Central memory CD8-positive, alpha-beta T cell (primary cell): ENCODE measurements around the gene TSHZ2.

Experiments used
- ATAC-seq: fragments of 150-1000 bp; cut with Tn5 transposase; replicated peaks from 2 replicates; pipeline ENCODE4 v1.10.0; 2022; ENCODE audit warnings: mild to moderate bottlenecking, moderate FRiP score, moderate number of reproducible peaks; ENCODE audit not compliant: poor library complexity, severe bottlenecking; ENCODE audit errors: extremely low read depth
- DNase-seq, 2 donors: peaks; one replicate each; pipeline ENCODE4 v3.0.0; 2021; ENCODE audit warnings: low spot score in 2 of 2
- H3K27ac Mint-ChIP-seq: one replicate; pipeline ENCODE4 v1.8.0; 2022; ENCODE audit warnings: low read depth, mild to moderate bottlenecking, moderate library complexity, mixed read lengths
- H3K27me3 Mint-ChIP-seq: one replicate; pipeline ENCODE4 v1.8.0; 2022; ENCODE audit warnings: mixed read lengths
- H3K36me3 Mint-ChIP-seq: one replicate; pipeline ENCODE4 v1.8.0; 2022; ENCODE audit warnings: mild to moderate bottlenecking, moderate library complexity, mixed read lengths; ENCODE audit not compliant: insufficient read depth
- H3K4me1 Mint-ChIP-seq: one replicate; pipeline ENCODE4 v1.8.0; 2022; ENCODE audit warnings: mixed read lengths
- H3K4me3 Mint-ChIP-seq: one replicate; pipeline ENCODE4 v1.8.0; 2022; ENCODE audit warnings: mild to moderate bottlenecking, moderate library complexity, mixed read lengths
- H3K9me3 Mint-ChIP-seq: one replicate; pipeline ENCODE4 v1.8.0; 2022; ENCODE audit warnings: mixed read lengths

TSHZ2 gene

DNA sequence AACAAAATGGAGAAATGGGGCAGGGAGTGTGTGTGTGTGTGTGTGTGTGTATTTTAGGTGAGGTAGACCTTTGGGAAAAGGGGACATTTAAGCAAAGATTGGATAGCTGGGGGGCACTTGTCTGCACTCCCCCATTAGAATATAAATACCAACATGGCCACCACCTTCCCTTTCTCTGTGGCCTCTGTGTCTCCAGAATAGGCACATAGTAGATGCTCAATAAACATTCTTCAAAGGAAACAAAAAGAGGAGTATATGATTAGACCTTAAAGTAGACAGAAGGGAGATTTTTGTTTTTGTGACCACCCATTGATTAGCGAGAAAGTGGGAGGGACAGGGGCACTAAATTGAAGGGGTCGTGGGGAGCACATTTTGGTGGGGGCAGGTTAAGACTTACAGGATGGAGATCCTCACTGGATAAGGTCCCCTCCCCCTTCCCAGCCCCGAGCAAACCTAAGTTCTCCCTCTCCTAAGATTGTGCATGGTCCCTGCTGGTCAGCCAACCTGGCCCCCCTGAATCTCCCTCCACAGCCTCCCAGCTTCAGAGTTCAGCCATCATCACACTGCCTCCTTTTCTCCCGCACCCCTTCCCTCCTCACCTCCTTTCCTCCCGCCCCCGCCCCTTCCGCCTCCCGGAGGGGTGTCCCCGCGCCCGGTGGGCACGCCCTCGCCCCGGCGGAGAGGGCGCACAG, 514 bp upstream of the TSHZ2 start:
- no peaks in the 10 kb centered on the region for H3K9me3 Mint-ChIP-seq
- peak overlapping the region; percentile 7 for H3K27ac Mint-ChIP-seq
- H3K4me3 Mint-ChIP-seq, result peak overlapping the region; percentile 63
- peaks cover 12% of the 10 kb centered on the region for H3K4me1 Mint-ChIP-seq
- H3K36me3 Mint-ChIP-seq, result peaks cover 2% of the 10 kb centered on the region
- H3K27me3 Mint-ChIP-seq, result peaks cover 87% of the 10 kb centered on the region
- no peak for DNase-seq
- no peak for ATAC-seq

DNA sequence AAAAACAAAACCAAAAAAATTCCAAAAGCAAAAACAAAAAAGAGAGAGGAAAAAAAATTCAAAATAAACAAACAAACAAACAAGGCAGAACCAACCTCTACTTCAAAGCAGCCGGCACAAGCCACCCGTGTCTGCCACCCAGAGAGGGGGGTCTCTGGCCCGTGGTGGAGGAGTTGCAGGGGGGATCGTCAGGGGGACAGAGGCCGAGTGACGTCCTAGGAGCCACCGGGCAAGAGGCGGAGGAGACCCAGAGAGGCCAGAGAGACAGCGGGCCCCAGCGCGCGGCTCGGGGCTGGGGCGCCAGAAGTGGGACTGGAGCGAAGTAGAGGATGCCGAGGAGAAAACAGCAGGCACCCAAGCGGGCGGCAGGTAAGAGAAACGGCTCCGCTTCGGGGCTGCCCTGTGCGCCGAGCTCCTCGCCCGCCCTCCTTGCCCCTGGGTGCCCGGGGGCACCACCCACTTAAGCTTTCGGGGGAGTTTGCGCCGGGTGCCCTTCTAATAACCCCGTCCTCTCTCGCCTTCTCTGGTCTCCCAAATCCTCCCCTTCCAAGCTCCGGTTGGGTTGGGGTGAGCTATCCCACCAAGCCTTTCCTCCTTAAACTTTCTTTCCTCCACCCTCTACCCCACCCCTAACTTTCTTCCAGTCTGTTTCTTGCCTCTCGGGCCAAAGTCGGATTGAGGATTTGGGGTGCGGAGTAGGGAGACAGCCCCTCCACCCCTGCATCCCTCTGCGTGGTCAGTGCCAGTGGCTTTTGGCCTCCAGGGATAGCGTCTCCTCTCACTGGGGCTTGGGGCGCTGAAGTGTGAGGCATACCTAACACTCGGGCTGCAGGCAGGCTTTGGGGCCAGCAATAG, 1.0 kb downstream of the TSHZ2 start:
- peak overlapping the region; percentile 63 for H3K4me3 Mint-ChIP-seq
- H3K36me3 Mint-ChIP-seq, result peaks cover 2% of the 10 kb centered on the region
- peak overlapping the region; percentile 7 for H3K27ac Mint-ChIP-seq
- H3K4me1 Mint-ChIP-seq, result peaks cover 12% of the 10 kb centered on the region
- ATAC-seq, result no peak
- no peak for DNase-seq
- H3K27me3 Mint-ChIP-seq, result peaks cover 96% of the 10 kb centered on the region
- H3K9me3 Mint-ChIP-seq, result no peaks in the 10 kb centered on the region

DNA sequence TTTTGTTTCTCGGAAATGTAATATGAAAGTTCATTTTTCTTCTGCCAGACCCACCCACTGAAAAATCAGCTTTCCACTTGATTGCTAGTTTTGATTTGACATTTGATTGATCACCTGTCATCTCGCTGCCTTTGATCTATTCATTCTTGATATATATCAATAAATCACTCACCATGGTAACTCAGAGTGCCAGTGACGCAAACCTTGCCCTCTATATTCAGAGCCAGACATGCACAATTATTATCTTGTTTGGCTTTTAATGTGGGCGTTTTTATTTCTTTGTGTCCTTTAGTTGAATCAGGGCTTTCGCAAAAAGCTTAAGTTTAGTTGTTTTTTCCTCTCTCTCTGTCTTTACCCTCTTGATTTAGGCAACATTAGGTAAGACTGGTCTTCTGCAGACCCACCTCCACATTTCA, 2.0 kb downstream of the TSHZ2 start:
- Mint-ChIP-seq H3K27ac (no peak overlapping the region), H3K4me1 (peaks cover 12% of the 10 kb centered on the region), H3K36me3 (peaks cover 2% of the 10 kb centered on the region), H3K27me3 (peaks cover 93% of the 10 kb centered on the region), H3K4me3 (peak overlapping the region; percentile 22), H3K9me3 (no peaks in the 10 kb centered on the region)
- DNase-seq (no peak), ATAC-seq (peak; percentile 34)

- Mint-ChIP-seq H3K4me1 (peaks cover 12% of the 10 kb centered on the region), H3K27me3 (peaks cover 93% of the 10 kb centered on the region), H3K9me3 (no peaks in the 10 kb centered on the region), H3K36me3 (peaks cover 2% of the 10 kb centered on the region), H3K27ac (no peak overlapping the region), H3K4me3 (no peak overlapping the region)
- ATAC-seq (no peak), DNase-seq (no peak)
These were observed 3.0 kb downstream of the TSHZ2 start for GRCh38 chr20:52975029-52975732.

- Mint-ChIP-seq H3K9me3 (no peaks in the 10 kb centered on the region), H3K27me3 (peaks cover 93% of the 10 kb centered on the region), H3K4me1 (peaks cover 12% of the 10 kb centered on the region), H3K4me3 (no peak overlapping the region), H3K27ac (no peak overlapping the region), H3K36me3 (peaks cover 2% of the 10 kb centered on the region)
- ATAC-seq (no peak), DNase-seq (no peak)
These were observed 3.8 kb downstream of the TSHZ2 start for GRCh38 chr20:52975803-52976531.

GRCh38 chr20:52978851-52979250, 6.7 kb downstream of the TSHZ2 start:
- Mint-ChIP-seq H3K27ac (no peak overlapping the region), H3K4me1 (peaks cover under 1% of the 10 kb centered on the region), H3K9me3 (no peaks in the 10 kb centered on the region), H3K27me3 (peaks cover 90% of the 10 kb centered on the region), H3K36me3 (no peaks in the 10 kb centered on the region), H3K4me3 (no peak overlapping the region)
- ATAC-seq, result no peak
- DNase-seq, result no peak

DNA sequence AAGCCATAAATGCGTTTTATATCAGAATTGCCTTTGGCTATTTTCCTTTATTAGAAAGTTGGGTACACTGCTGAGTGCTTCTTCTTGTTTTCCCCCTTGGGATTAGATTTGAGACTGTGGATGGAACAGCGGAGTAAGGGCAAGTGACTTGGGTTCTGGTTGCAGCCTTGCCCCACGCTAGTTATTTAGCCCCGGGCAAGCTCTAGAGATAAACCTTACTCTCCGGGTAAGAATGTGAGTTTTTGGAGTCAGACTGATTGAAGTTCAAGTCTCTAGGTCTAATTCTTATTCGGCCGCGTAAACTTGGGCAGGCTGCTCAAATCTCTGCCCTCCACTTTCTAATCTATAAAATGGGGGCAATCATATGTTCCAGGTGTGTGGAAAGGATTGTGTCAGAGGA, 8.9 kb downstream of the TSHZ2 start:
- peaks cover 78% of the 10 kb centered on the region for H3K27me3 Mint-ChIP-seq
- H3K4me3 Mint-ChIP-seq, result no peak overlapping the region
- ATAC-seq (no peak), DNase-seq (no peak)
- no peaks in the 10 kb centered on the region for H3K36me3 Mint-ChIP-seq
- no peaks in the 10 kb centered on the region for H3K9me3 Mint-ChIP-seq
- H3K27ac Mint-ChIP-seq, result no peak overlapping the region
- peaks cover 6% of the 10 kb centered on the region for H3K4me1 Mint-ChIP-seq

GRCh38 chr20:52983726-52984450, 11.7 kb downstream of the TSHZ2 start:
- no peak for ATAC-seq
- Mint-ChIP-seq H3K27me3 (peaks cover 73% of the 10 kb centered on the region), H3K4me1 (peaks cover 6% of the 10 kb centered on the region), H3K27ac (no peak overlapping the region), H3K9me3 (no peaks in the 10 kb centered on the region), H3K4me3 (peak overlapping the region; percentile 11), H3K36me3 (peaks cover 2% of the 10 kb centered on the region)
- no peak for DNase-seq

- Mint-ChIP-seq H3K4me3 (peak overlapping the region; percentile 11), H3K27me3 (peaks cover 68% of the 10 kb centered on the region), H3K27ac (no peak overlapping the region), H3K9me3 (no peaks in the 10 kb centered on the region), H3K36me3 (peaks cover 2% of the 10 kb centered on the region), H3K4me1 (peaks cover 6% of the 10 kb centered on the region)
- ATAC-seq (no peak), DNase-seq (no peak)
These were observed 12.3 kb downstream of the TSHZ2 start for GRCh38 chr20:52984451-52984810.

DNA sequence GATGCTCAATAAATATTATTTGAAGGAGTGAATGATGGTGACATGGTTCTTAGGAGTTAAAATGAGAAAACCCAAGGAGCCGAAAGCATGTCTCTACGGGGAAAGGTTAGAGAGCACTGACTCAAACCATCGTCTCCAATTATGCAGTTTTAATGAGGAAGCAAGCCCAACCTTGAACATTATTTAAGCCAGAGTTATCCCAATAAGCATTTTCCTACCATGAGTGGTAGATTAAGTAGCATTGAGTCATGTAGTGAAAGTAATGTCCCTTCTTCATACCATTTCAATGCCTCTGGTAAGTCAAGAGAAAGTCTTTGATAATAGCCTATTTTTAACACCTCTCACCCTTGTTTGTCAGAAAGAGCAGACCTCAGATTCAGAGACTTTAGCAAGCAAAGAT, 13.5 kb downstream of the TSHZ2 start:
- Mint-ChIP-seq H3K27me3 (peaks cover 56% of the 10 kb centered on the region), H3K9me3 (no peaks in the 10 kb centered on the region), H3K27ac (no peak overlapping the region), H3K4me3 (no peak overlapping the region), H3K36me3 (peaks cover 2% of the 10 kb centered on the region), H3K4me1 (peaks cover 6% of the 10 kb centered on the region)
- DNase-seq, result no peak
- no peak for ATAC-seq

- Mint-ChIP-seq H3K27ac (no peak overlapping the region), H3K36me3 (peaks cover 2% of the 10 kb centered on the region), H3K4me1 (peaks cover 6% of the 10 kb centered on the region), H3K9me3 (no peaks in the 10 kb centered on the region), H3K4me3 (no peak overlapping the region), H3K27me3 (peaks cover 41% of the 10 kb centered on the region)
- no peak for DNase-seq
- ATAC-seq, result no peak
These were observed 15.1 kb downstream of the TSHZ2 start for GRCh38 chr20:52987295-52987694.

DNA sequence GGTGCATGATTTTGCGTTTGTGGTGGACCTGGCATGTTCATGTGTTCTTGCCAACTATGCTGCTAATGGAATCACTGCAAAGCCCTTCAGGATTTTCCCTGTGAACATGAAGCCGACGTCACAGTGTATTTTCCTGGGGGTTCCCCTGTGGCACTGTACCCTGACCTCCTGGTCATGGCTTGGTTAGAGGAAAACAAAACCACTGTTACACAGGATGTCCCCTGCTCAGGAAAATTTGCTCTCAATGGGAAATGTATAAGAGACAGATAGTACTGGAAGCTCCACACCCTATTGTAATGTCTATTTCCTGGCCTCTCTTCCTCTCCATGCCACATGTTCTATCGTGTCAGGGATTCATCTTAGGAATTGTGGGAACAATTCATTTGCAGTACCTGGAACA, 19.7 kb downstream of the TSHZ2 start:
- DNase-seq, result no peak
- Mint-ChIP-seq H3K27me3 (peaks cover 23% of the 10 kb centered on the region), H3K4me1 (no peaks in the 10 kb centered on the region), H3K27ac (no peak overlapping the region), H3K36me3 (peaks cover 2% of the 10 kb centered on the region), H3K4me3 (no peak overlapping the region), H3K9me3 (no peaks in the 10 kb centered on the region)
- ATAC-seq, result no peak
